ENCODE measurements around the gene ACAP3.

ACAP3 gene

GRCh38 chr1:1354271-1355247 is 46.8 kb upstream of the ACAP3 start:
- TF ChIP-seq FOXA1 (IDR thresholded peaks at IDR 0.05) (no peak), SUZ12 (IDR thresholded peaks at IDR 0.05) (no peak), ELF4 (IDR thresholded peaks at IDR 0.05) (no peak), SP1 (IDR thresholded peaks at IDR 0.05) (no peak), CTBP1 (IDR thresholded peaks at IDR 0.05; ENCODE audit: borderline replicate concordance) (no peak), TARDBP (IDR thresholded peaks at IDR 0.05) (no peak)
- CTCF ChIA-PET, result interaction anchor here (1.1 kb wide), 1 partner anchor 17 kb away, joined by 3 read pairs; no protein-coding TSS in a partner anchor
- no peak for DNase-seq (ENCODE audit: extremely low spot score)
- POLR2A ChIA-PET, result interaction anchor here (1.0 to 3.3 kb wide), 4 partner anchors 16 to 53 kb away, joined by 3 to 28 read pairs (median 10); partner anchors contain the start of genes AURKAIP1 and MRPL20

- POLR2A ChIA-PET, result interaction anchor here (1.1 to 3.3 kb wide), 3 partner anchors 17 to 54 kb away, joined by 3 to 28 read pairs (median 17); partner anchors contain the start of genes AURKAIP1 and MRPL20
- no peak for DNase-seq (ENCODE audit: extremely low spot score)
Measured at GRCh38 chr1:1353389-1354151, 45.8 kb upstream of the ACAP3 start.

GRCh38 chr1:1352786-1353388 is 45.2 kb upstream of the ACAP3 start:
- ChIA-PET CTCF (no interaction called here), POLR2A (interaction anchor here (3.0 to 3.3 kb wide), 2 partner anchors 18 to 22 kb away, joined by 17 to 28 read pairs; partner anchors contain the start of gene AURKAIP1)
- TF ChIP-seq ARNT (IDR thresholded peaks at IDR 0.05), result no peak
- no peak for TF ChIP-seq TARDBP (IDR thresholded peaks at IDR 0.05)
- no peak for TF ChIP-seq SP1 (IDR thresholded peaks at IDR 0.05)
- no peak for DNase-seq (ENCODE audit: extremely low spot score)

More at GRCh38 chr1:1353389-1354151, 45.8 kb upstream of the ACAP3 start:
- TF ChIP-seq ZNF384 (IDR thresholded peaks at IDR 0.05) (no peak), HDGF (IDR thresholded peaks at IDR 0.05; ENCODE audit: borderline replicate concordance) (no peak), FOXA1 (IDR thresholded peaks at IDR 0.05) (no peak), L3MBTL2 (conservative IDR thresholded peaks at IDR 0.05) (peak; percentile 23; the same call in 1 of the 2 replicates), SP1 (IDR thresholded peaks at IDR 0.05) (no peak), ARNT (IDR thresholded peaks at IDR 0.05) (no peak)
- TF ChIP-seq, protein P1, sequence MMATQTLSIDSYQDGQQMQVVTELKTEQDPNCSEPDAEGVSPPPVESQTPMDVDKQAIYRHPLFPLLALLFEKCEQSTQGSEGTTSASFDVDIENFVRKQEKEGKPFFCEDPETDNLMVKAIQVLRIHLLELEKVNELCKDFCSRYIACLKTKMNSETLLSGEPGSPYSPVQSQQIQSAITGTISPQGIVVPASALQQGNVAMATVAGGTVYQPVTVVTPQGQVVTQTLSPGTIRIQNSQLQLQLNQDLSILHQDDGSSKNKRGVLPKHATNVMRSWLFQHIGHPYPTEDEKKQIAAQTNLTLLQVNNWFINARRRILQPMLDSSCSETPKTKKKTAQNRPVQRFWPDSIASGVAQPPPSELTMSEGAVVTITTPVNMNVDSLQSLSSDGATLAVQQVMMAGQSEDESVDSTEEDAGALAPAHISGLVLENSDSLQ (IDR thresholded peaks at IDR 0.05), result no peak
- CTCF ChIA-PET, result interaction anchor here (1.1 kb wide), 1 partner anchor 18 kb away, joined by 3 read pairs; no protein-coding TSS in a partner anchor

DNA sequence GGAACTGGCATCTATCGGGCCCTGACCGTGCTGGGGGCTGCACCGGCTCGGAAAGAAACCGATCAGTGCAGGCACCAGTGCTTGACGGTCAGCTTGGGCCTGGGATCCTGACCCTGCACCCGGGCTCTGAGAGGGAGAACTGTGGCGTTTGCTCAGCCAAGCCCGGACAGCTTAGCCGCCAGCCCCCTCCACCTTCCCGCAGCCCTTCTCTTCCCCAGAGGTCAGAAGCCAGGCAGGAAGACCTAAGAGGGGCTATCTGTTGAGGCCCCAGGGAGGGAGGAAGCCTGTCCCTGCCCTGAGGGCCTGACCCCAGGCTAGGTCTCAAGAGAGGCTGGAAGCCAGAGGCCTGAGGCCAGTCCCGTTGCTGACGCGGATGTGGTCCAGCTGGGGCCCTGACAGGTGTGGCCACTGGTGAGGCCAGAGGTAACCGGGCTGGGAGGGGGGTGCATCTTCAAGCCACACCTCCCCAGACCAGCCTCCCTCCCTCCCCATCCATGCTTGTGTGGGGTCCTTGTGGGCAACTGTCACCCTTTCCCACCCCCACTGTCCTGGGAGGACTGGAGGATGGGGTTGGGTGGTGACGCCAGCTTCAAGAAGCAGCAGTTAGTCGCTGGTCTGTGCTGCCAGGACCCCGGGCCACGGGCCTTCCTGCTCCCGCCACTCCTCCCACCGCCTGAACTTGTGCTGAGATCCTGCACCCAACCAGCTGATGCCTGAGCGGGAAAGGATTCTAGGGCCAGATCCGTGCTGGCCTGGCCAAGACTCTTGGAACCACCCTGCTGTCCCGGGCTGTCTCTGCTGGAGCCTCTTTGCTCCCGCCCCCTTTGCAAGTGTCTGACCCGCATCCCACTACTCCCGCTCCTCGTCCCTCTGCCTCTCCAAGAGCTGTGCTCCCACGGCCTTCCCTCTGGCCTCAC is 44.0 kb upstream of the ACAP3 start:
- TF ChIP-seq CTBP1 (IDR thresholded peaks at IDR 0.05; ENCODE audit: borderline replicate concordance) (no peak), SP1 (IDR thresholded peaks at IDR 0.05) (no peak), FOXM1 (IDR thresholded peaks at IDR 0.05; ENCODE audit: borderline replicate concordance) (no peak), BHLHE40 (IDR thresholded peaks at IDR 0.05; ENCODE audit: borderline replicate concordance) (no peak), FOXK2 (IDR thresholded peaks at IDR 0.05) (no peak), ARNT (IDR thresholded peaks at IDR 0.05) (no peak), FOXA1 (IDR thresholded peaks at IDR 0.05) (no peak), NFRKB (IDR thresholded peaks at IDR 0.05) (no peak), LEF1 (IDR thresholded peaks at IDR 0.05; ENCODE audit: borderline replicate concordance) (no peak), SUZ12 (IDR thresholded peaks at IDR 0.05) (no peak), HDGF (IDR thresholded peaks at IDR 0.05; ENCODE audit: borderline replicate concordance) (no peak), ELF4 (IDR thresholded peaks at IDR 0.05) (no peak), L3MBTL2 (conservative IDR thresholded peaks at IDR 0.05) (no peak), ZNF384 (IDR thresholded peaks at IDR 0.05) (no peak)
- TF ChIP-seq, protein P1 (IDR thresholded peaks at IDR 0.05), result no peak
- ChIA-PET POLR2A (interaction anchor here (3.0 to 3.3 kb wide), 2 partner anchors 19 to 23 kb away, joined by 17 to 28 read pairs; partner anchors contain the start of gene AURKAIP1), CTCF (no interaction called here)
- no peak for DNase-seq (ENCODE audit: extremely low spot score)

GRCh38 chr1:1349256-1350012 is 41.7 kb upstream of the ACAP3 start, which contains the start of gene DVL1:
Gene DVL1 (minus strand): TSS chr1:1349418. CDS start chr1:1349065, 353 bp downstream.
- CTCF ChIA-PET, result no interaction called here
- DNase-seq (ENCODE audit: extremely low spot score), result peak; percentile 88

More at GRCh38 chr1:1349256-1350012, 41.7 kb upstream of the ACAP3 start, which contains the start of gene DVL1:
- POLR2A ChIA-PET, result interaction anchor here (1.4 kb wide), 1 partner anchor 51 kb away, joined by 3 read pairs; no protein-coding TSS in a partner anchor
- no peak for TF ChIP-seq ZNF384 (IDR thresholded peaks at IDR 0.05)
- no peak for TF ChIP-seq FOXK2 (IDR thresholded peaks at IDR 0.05)
- no peak for TF ChIP-seq ELF4 (IDR thresholded peaks at IDR 0.05)
- no peak for TF ChIP-seq CTBP1 (IDR thresholded peaks at IDR 0.05; ENCODE audit: borderline replicate concordance)
- TF ChIP-seq SP1 (IDR thresholded peaks at IDR 0.05), result no peak
- TF ChIP-seq SUZ12 (IDR thresholded peaks at IDR 0.05), result no peak
- TF ChIP-seq, protein P1 (IDR thresholded peaks at IDR 0.05), result no peak
- TF ChIP-seq TARDBP (IDR thresholded peaks at IDR 0.05), result no peak
- no peak for TF ChIP-seq L3MBTL2 (conservative IDR thresholded peaks at IDR 0.05)

All from HEK293T (cell line).